HG02870 (cell line): ENCODE data around the gene TCL1B.

ENCODE experiments used
- ATAC-seq: cut with Tn5 transposase; IDR thresholded peaks from one replicate; pipeline ENCODE4 v1.9.1; 2021; ENCODE audit warnings: mild to moderate bottlenecking, moderate library complexity; ENCODE audit not compliant: unreplicated experiment

The TCL1B gene

DNA sequence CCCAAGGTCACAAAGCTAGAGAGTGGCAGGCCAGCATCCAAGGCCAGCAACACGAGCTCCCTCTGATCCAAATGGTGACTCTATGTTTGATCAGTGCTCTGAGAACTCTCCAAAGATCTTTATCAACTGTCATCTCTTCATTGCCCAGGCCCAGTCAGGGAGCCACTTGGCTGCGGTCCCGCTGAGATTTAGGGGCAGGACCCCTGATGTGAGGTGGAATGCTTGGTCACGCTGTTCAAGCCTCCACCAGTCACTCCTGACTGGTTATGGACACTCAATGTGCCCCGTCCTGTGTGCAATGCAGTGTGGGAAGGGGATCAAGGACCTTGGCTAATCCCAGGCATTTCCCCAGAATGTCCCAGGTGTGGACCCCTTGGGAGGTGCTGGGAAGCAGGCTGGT is 19.8 kb upstream of the TCL1B start:
- ATAC-seq: no peak

DNA sequence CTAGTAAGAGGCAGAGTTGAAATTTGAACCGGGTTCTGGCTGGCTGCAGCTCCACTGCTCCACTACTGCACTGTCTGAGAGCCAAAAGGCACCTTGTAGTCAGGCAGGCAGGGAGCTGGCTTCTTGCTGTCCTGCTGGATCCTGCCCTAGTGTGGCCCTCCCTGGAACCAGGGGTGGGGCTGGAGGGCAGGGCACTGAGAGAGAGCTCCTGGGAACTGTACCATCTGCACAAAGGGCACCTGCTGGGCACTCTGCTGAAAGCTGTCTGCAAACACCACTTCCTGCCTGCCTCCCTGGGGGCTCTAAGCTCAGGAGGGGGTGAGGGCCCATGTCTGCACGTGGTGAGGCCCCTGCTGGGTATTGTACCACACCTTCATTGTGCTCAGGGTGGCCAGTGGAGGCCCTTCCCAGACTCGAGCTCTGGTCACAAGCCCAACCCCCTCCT is 19.0 kb upstream of the TCL1B start:
- ATAC-seq: no peak

DNA sequence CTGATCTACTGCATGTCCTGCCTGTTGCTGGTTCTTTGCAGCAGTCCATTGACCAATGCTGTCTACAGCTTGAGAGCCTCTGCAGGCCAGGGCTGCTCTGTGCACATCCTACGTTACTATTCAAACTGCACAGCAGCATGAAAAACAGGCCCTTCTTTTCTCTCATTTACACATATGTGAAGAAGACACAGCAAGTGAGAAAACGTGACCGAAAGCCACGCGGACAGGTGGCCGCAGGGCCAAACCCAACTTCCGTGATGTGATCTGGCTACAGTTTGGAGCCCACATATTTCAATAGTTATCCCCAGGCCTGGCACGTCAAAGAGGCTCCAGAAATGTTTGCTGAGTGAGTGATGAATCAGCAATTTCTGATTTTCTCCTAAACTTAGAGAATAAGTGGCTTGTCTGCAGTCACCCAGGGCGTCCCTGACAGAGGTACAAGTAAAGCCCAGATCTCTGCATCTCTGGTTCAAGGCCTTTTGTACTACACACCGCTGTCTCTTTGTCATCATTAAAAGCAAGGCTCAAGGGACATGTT is 17.9 kb upstream of the TCL1B start:
- no peak for ATAC-seq

DNA sequence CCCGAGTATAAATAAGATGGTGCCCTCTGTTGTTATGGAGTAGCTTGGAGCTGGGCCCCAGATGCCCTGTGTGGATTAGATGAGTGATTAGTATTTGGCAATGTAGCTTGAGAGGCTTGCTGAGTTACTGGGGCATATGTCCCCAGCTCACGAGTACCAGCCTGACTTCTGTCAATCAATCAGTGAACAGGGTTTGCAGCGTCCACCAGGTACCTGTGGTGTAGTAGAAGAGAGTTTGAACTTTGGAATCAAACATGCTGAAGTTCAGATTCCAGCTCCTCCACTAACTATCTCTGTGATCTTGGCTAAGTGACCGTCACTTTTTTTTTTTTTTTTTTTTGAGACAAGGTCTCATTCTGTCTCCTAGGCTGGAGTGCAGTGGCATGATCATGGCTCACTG is 11.6 kb upstream of the TCL1B start:
- ATAC-seq: no peak

DNA sequence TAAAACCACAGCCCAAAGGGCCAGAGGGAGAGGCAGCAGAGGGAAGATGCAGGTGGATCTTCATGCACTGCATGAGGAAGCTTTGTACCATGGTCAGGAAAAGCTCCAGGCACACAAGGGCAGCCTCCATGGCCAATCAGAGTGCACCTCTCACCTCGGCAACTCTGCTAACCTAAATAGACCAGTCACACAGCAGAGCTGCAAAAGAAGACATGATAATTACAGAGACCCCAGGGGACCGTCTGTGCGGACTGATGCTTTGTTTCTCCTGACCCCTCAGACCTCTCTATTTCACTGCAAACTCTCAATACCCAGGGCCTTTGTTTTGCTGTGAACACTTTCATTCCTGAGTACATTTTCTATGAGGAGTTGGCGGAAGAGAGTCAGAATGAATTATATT is 10.7 kb upstream of the TCL1B start:
- ATAC-seq: no peak

DNA sequence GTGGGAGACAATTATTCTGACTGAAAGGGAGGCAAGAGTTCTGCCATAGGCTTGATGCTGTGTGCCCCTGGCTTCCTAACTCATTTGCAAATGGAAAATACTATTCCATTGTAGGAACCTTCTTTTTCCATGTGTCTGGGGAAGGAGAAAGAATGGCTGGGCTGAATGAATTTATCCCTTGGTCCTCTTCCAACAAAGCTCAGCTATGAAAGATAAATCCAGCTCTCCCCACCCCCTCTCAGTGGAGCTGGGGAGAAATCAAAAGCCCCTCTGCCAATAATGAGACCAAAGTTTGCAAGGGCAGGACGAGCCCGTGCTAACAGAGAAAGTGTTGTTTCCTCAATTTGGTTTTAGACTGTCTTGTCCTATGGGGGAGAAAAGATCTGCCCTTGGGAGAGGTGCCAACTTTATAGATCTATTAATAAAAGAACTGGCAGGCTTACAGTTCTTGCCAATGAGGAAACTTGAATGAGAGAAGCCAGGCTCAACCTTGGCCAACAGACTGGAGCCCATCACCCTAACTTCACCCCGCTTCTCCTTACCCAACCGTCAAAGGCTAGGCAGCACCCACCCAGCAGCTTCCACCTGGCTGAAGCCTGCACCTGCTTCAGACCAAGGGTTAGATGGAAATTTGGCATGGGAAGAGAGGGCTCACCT is 8.9 kb upstream of the TCL1B start:
- ATAC-seq: no peak

DNA sequence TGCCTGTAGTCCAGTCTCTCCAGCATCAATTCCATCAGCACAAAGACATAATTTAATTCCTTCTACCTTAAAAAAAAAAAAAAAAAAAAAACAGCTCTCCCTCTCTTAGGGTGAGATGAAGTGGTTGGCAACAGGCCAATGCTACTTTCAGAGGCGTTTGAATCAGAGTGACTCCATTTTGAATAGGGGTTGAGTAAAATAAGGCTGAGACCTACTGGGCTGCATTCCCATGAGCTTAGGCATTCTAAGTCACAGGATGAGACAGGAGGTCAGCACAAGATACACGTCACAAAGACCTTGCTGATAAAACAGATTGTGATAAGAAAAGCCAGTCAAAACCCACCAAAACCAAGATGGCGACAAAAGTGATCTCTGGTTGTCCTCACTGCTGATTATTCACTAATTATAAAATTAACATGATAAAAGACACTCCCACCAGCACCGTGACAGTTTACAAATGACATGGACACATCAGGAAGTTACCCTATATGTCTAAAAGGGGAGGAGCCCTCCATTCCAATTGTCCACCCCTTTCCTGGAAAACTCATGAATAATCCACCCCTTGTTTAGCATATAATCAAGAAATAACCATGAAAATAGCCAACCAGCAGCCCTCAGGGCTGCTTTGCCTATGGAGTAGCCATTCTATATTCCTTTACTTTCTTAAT is 6.9 kb upstream of the TCL1B start:
- ATAC-seq: no peak

DNA sequence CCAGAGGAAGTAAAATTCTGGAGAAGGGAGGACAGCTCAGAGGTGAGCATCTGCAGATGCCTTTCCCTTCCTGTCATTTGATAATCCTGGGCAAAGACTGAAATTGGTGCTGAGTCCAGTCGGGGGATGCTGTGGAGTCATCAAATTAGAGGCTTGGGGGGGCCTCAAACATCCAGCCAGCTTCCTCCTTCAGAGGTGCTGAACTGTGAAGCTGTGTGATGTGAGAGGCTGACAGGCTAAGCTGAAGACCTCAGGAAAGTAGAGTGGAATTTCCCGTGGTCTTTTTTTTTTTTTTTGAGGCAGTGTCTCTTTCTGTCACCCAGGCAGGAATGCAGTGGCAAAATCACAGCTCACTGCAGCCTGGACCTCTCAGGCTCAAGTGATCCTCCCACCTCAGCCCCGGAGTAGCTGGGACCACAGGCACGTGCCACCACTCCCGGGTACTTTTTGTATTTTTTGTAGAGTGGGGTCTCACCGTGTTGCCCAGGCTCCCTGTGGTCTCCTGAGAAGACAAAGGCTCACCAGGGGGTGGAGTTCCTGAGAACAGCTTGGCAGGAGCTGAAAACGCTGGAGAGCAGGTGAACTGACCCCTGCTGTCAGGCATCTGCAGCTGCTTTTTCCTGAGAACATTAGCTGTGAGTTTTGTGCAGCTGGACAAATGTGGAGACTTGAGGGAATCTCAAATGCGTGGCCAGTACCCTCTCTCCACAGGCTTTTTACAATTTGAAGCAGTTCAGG is 6.1 kb upstream of the TCL1B start:
- peak; percentile 40 for ATAC-seq

DNA sequence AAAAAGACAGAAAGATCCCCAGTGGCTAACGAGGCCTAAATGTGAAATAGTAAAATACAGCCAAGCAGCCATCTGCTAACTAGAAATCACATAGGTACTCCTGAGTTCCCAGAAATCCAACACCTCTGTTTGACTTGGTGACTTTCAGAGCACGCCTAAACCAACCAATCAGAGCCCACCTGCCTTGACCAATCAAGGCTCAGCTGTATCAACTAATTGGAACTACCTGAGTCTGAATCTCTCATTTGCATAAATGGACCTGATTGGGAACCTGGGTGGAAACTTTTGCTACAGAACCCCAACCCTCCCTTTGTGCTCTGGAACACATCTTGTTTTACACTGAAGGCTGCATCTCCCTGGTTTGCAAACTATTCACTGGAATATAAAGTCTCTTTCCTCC is 5.1 kb upstream of the TCL1B start:
- ATAC-seq: no peak

DNA sequence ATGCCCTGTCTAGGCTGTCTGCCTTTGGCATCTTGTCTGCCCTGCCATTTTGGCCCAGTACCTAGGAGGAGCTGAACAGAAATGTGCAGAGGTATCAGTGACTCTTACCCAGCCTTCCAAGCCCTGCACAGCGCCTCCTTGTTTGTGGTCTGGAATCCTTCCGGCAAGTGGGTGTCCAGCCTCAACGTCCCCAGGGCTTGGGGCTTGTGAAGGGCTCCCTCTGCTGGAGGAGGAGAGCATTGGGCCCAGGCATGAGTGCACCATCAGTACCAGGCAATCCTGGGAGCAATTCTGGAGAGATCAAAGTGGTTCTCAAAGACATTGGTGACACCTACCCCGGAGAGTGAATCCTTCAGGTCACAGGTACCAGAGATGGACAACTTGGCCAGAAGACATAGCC is 2.4 kb upstream of the TCL1B start:
- ATAC-seq: no peak

DNA sequence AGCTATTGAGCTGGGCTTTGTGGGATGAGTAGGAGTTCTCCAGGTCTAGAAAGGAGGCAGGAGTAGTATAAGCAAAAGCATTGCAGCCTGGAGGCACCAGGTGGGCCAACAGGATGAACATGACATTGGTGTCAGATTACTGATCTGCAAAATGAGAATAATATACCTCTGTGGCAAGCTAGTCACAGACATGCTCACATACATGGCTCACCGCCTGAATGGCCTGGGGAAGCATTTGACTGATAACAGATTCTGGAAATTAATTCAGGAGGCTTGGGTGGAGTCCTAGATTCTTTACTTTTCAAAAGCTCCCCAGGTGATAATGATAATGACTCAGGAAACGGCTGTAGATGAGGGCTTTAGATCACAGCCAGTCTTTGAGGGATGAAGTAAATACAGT is 709 bp downstream of the TCL1B start:
- ATAC-seq: no peak

DNA sequence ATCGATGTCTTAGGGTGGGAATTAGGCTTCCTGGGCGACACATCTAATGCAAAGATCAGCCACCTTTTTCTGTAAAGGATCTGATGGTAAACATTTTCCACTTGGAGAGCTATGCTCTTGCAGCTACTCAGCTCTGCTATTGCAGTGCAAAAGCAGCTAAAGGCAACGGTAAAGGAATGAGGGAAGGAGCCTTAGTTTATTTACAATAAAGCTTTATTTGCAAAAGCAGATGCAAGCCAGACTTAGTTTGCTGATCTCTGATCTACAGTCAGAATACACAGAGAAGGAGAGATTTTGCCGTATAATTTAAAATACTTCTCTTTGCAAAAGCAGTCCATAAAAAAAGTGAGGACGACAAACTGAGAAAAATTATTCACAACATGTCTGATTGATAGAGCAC is 3.2 kb downstream of the TCL1B start:
- no peak for ATAC-seq

DNA sequence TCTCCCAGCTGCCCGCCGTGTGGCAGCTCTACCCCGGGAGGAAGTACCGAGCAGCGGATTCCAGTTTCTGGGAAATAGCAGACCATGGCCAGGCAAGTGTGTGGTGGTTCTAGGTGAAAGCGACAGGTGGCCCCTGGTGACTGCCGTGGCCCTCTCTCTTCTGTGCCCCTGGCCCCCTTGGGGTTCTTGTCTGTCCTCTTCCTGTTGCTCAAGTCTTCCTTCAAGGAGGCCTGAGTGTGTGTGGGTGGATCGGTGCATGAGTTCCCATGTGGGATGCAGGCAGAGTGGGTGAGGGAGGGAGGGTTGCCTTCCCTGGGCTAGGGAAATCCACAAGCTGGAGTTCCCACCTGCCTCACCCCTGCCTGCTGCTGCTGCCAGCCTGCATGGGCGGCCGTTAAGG is 4.6 kb downstream of the TCL1B start:
- no peak for ATAC-seq

DNA sequence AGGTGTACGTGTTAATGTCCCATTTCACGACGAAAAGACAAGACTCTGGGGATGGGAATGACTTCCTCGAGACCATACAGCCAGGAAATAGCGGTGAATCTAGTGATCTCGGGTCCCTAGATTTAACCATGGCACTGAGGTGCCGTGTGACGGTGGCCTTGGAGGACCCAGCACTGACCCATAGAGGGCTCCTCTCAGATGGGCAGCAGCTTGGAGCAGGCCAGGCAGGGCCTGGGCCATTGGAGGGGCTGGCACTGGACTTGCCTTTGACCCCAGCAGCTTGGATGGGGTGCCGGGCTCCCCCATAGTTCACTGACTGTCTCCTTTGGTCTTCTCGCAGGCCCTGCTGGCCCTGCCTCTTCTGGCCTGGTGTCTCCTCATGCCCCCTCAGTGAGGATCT is 5.4 kb downstream of the TCL1B start:
- ATAC-seq: no peak

DNA sequence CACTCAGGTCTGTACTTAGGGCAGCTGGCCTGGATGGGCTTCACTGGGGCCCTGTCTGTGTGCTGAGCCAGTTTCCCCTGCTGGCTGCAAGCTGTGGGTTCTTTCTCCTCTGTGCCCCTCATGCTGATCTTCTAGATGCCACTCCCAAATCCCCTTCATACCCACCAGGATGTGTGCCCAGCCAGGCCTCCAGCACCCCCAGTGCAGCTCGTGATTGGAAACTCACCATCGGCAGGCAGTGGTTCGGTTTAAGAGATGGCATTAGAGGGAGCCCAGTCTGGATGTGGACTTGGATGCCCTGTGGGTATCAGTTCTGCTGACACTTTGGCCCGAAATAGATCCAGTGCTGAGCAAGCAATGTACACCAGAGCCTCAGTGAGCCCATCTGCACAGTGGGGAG is 5.9 kb downstream of the TCL1B start:
- ATAC-seq: no peak

DNA sequence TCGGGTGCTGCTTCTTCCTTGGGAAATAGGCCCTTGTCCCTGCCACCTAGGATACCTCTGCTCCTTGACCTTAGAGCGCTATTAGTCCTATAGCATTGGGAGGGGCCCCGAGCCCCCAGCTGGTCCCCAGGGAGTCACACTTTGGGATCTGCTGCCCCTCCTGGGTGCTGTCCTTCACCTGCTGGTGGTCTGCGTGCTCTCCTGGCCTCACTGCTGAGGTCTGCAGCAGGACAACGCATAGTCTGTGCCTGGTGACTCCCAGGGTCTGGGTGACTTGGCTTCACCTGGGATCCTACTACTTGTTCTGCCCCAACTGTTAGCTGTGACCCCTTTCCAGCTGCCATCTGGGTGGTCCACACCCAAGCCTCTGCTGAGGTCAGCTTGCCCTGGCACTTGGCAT is 8.8 kb downstream of the TCL1B start:
- ATAC-seq: no peak

DNA sequence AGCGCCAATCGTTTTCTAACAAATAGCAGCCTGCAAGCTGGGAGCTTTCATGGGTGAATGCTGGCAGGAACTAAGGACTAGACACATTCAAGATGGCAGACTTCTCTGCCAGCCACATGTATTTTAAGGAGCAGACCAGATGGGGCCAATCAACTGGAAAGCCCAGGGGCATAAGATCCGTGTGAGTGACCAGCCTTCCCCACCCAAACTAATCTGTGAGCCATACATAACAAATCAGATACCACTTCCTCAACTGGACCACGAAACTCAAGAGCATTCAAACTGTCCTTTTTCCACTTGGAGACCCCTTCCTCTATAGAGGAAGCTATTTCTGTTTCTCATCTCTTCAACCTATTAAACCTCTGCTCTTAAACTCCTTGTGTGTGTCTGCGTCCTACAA is 9.7 kb downstream of the TCL1B start:
- no peak for ATAC-seq

DNA sequence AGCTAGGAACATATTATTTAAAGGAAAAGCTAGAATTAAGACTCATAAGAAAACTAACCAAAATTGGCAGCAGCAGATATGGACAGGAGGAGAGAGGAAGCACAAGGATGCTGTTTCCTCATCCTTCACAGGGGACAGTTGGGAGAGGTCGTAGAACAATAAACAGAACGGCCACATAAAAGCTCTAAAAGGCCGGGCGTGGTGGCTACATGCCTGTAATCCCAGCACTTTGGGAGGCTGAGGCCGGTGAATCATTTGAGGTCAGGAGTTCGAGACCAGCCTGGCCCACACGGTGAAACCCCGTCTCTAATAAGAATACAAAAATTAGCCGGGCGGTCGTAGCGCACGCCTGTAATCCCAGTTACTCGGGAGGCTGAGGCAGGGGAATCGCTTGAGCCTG is 10.5 kb downstream of the TCL1B start:
- no peak for ATAC-seq

DNA sequence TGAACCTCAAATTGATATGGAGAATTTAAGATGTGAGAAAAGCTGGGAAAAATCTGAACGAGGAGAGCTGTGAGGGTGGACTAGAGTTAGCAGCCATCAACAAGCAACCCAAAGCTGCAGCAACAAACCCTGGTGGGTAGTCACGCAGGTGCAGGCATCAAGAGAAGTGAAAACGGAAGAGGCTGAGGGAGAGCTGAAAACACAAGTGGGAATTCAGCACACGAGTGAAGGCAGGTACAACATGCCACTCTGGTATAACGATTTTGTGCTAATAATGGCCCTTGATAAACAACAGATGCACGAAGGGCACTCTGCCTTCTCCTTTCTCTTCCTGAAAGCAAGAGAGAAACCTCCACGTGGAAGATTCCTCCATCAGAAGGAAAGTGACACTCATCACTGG is 11.5 kb downstream of the TCL1B start:
- ATAC-seq: peak; percentile 57

DNA sequence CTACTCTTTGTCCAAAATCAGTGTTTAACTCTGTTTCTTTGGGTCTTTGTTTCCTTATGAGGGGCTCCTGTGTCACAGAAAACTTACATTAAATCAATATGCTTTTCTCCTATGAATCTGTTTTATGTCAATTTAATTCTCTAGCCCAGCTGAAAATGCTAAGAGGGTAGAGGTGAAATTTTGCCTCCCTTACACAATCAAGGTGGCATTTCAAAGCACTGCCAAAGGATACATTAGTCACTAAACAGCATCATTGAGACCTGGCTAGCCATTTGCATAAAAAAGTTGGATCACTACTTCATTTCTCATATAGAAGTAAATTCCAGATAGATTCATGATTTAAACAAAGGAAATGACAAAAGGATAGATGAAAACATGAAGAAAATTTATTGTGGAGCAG is 12.1 kb downstream of the TCL1B start:
- ATAC-seq: no peak

DNA sequence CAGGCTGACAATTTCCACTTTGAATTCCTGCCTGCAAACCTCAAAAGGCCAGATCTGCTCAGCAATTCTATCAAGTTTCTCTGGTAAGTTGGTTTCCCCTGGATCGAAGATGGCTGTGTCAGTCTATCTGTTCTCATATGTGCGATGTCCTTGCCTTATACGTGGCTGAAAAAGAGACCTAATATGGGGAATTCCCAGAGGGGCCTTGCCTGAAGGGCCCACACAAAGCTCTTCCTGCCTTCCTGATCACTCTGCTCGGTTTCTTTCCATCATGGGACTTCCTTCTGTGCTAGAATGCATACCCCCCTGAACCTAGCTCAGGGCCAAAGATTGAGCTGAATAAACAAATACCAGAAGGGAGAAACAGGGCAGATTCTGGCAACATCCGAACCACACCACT is 13.2 kb downstream of the TCL1B start:
- peak; percentile 56 for ATAC-seq
